Tibial nerve (tissue), 4 donors: ENCODE measurements around the gene ABCA7. TPM values are rescaled to one million over a fixed set of nuclear protein-coding genes. Genes with fewer than 3 reads are reported as not detected.

Experiments used
- DNase-seq, 2 donors: peaks; one replicate each; pipeline ENCODE4 v3.0.0-alpha.2; 2019; ENCODE audit warnings: low spot score in 2 of 2
- H3K27ac ChIP-seq, 4 donors: fragments of 200-600 bp; sonication (generic) in 3 of 4; one replicate each; pipeline ENCODE4 v1.5.1; 2017 to 2019; ENCODE audit warnings: mild to moderate bottlenecking in 1 of 4
- H3K27me3 ChIP-seq, 2 donors: fragments of 200-600 bp; sonication (generic) in 1 of 2; one replicate each; pipeline versions ENCODE4 v1.5.1 to v1.6.0; 2017 to 2019
- H3K36me3 ChIP-seq, 3 donors: fragments of 200-600 bp; sonication (generic); one replicate each; pipeline ENCODE4 v1.5.1; 2018 to 2019
- H3K4me1 ChIP-seq, 4 donors: fragments of 200-600 bp; sonication (generic) in 3 of 4; one replicate each; pipeline ENCODE4 v1.5.1; 2017 to 2019
- H3K4me3 ChIP-seq, 4 donors: fragments of 200-600 bp; sonication (generic) in 3 of 4; one replicate each; pipeline ENCODE4 v1.5.1; 2017 to 2019; ENCODE audit warnings: mild to moderate bottlenecking in 1 of 4, moderate library complexity in 1 of 4
- H3K9me3 ChIP-seq, 4 donors: fragments of 200-600 bp; sonication (generic) in 3 of 4; one replicate each; pipeline ENCODE4 v1.5.1; 2017 to 2019
- CTCF ChIP-seq, 5 experiments: fragments of 200-600 bp in 3 of 5; fragments of 450-650 bp in 2 of 5; sonication (generic) in 3 of 5; IDR thresholded peaks; one replicate each; pipeline ENCODE4 v1.5.1; 2016 to 2019; ENCODE audit warnings: antibody characterized with exemption in 5 of 5, mild to moderate bottlenecking in 3 of 5, moderate library complexity in 2 of 5
- EP300 ChIP-seq, 2 donors: sonication (generic); formaldehyde crosslinking; IDR thresholded peaks; one replicate each; pipeline ENCODE4 v1.6.1; 2017; ENCODE audit warnings: antibody characterized with exemption in 2 of 2, mild to moderate bottlenecking in 1 of 2
- POLR2A ChIP-seq, 2 donors: fragments of 450-650 bp; IDR thresholded peaks; one replicate each; pipeline ENCODE4 v1.6.1; 2017; ENCODE audit warnings: antibody characterized with exemption in 2 of 2, mild to moderate bottlenecking in 2 of 2, moderate library complexity in 2 of 2
- WGBS, 2 donors: methylation state at CpG; one replicate each; pipeline ENCODE4 v1.1.5; 2018; 5-methylcytosine and 5-hydroxymethylcytosine counted together
- total RNA-seq, 4 donors: library from RNA; depleted of rRNA; stranded (reverse); fragments of >200 nt; gene quantifications; one replicate each; pipeline ENCODE4 v1.1.0, GENCODE V29; 2016

The ABCA7 gene
- total RNA-seq, 4 donors from 2014 or later, result 9.6 to 25.8 (median 13.7) TPM

DNA sequence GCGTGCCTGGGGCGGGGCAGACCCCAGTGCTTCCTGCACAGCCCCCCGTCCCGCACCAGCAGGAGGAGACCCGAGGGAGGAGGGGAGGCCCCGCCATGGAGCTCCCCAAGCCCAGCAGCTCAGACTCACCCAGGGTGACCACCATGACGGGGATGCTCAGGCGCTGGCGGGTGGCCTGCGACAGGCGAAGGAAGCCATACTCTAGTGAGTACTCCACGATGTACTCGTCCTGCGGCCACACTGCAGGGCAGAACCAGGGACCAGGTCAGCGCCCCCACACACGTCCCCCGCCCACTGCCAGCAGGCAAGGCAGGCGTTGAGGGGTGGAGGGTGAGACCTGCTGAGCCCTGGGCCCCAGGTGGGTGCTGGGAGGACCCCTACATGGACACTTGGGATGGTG is 27.6 kb upstream of the ABCA7 start:
- no peaks in the 10 kb centered on the region for H3K27me3 ChIP-seq
- WGBS, 2 donors, result 80 to 91% methylated on average over 14 to 17 of the region's 18 CpGs
- H3K36me3 ChIP-seq, result peaks cover 0 to 74% (median 33%) of the 10 kb centered on the region in 3 donors
- H3K27ac ChIP-seq, result no peak overlapping the region
- no peaks in the 10 kb centered on the region for H3K9me3 ChIP-seq
- no peak for TF ChIP-seq CTCF (IDR thresholded peaks at IDR 0.05)
- TF ChIP-seq EP300 (IDR thresholded peaks at IDR 0.05), result no peak
- no peak for TF ChIP-seq POLR2A (IDR thresholded peaks at IDR 0.05)
- H3K4me1 ChIP-seq, result peaks cover 0 to 40% (median 25%) of the 10 kb centered on the region in 4 donors
- no peak overlapping the region for H3K4me3 ChIP-seq
- DNase-seq, result no peak

DNA sequence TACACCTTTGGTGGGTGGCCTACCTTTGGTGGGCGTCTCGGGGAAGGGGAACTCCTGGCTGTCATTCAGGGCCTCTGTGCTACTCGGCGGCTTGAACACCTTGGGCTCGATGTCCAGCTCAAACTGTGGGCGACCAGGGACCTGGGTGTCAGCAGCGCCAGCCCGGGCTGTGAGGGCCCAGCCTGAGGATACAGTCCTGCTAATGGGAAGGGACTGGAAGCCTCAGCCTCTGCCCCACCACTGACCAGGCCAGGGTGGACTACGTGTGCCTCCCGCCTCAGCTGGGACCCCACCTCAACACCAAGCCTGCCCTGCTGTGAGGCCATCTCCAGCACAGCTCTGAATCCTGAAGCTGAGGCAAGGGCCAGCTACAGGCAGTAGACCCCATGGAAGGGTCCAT is 26.7 kb upstream of the ABCA7 start:
- Histone ChIP-seq H3K9me3 (no peaks in the 10 kb centered on the region), H3K4me3 (no peak overlapping the region), H3K4me1 (peaks cover 0 to 49% (median 34%) of the 10 kb centered on the region in 4 donors), H3K27ac (no peak overlapping the region), H3K27me3 (no peaks in the 10 kb centered on the region), H3K36me3 (peaks cover 0 to 65% (median 33%) of the 10 kb centered on the region in 3 donors)
- 60 to 95% methylated on average over 1 to 3 of the region's 10 CpGs for WGBS, 2 donors
- TF ChIP-seq CTCF (IDR thresholded peaks at IDR 0.05) (no peak), POLR2A (IDR thresholded peaks at IDR 0.05) (no peak), EP300 (IDR thresholded peaks at IDR 0.05) (no peak)
- DNase-seq, result no peak

DNA sequence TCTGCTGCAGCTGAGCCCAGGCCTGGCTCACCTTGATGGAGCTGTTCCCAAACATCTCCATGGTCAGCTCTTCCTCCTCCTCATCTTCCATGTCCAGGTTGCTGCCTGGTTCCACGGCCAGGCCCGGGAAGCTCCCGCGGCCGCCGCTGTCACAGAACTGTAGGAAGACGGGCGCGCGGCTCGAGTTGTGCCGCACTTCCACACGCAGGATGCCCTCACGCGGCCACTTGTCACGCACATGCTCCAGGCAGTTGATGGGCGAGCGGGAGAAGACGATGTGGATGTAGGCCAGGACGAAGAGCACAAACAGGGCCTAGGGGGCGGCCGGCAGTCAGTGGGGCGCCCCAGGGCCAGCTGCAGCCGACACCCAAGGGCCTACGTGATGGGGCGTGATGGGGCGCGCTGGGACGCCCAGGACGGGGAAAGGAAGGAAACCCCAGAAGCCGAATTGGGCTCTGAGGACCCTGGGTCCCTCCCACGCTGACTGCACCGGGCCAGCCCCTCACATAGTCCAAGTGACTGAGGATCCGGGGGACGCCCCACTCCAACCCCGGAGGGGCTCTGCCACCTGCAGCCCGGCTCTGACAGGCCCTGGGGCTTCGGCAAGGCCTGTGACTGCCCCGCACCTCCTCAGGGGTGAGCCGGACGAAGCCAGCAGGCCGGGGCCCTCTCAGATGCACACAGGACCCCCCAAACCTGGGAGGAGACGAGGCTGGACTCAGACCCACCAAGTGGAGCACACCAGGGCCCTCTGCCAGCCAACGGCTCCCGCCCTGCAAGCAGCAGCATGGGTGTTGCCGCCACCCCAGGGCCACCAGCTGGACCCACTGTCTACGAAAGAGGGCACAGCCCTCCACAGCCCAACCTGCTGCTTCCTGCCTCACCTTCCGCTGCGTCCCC is 25.5 kb upstream of the ABCA7 start:
- no peaks in the 10 kb centered on the region for H3K27me3 ChIP-seq
- no peak overlapping the region for H3K27ac ChIP-seq
- H3K9me3 ChIP-seq, result no peaks in the 10 kb centered on the region
- no peak for DNase-seq
- 89 to 93% methylated on average over 35 to 47 of the region's 49 CpGs for WGBS, 2 donors
- H3K4me1 ChIP-seq, result peaks cover 0 to 61% (median 46%) of the 10 kb centered on the region in 4 donors
- H3K36me3 ChIP-seq, result peaks cover 0 to 54% (median 30%) of the 10 kb centered on the region in 3 donors
- no peak overlapping the region for H3K4me3 ChIP-seq
- no peak for TF ChIP-seq CTCF (IDR thresholded peaks at IDR 0.05)
- no peak for TF ChIP-seq EP300 (IDR thresholded peaks at IDR 0.05)
- no peak for TF ChIP-seq POLR2A (IDR thresholded peaks at IDR 0.05)

GRCh38 chr19:1015061-1015781 is 24.7 kb upstream of the ABCA7 start:
- H3K4me1 ChIP-seq, result peaks cover 0 to 69% (median 53%) of the 10 kb centered on the region in 4 donors
- peak overlapping the region in 2 of 4 donors; percentile 13 to 79 for H3K27ac ChIP-seq

More at GRCh38 chr19:1015061-1015781, 24.7 kb upstream of the ABCA7 start:
- no peak for DNase-seq
- 82 to 90% methylated on average over 4 to 29 of the region's 29 CpGs for WGBS, 2 donors
- no peak overlapping the region for H3K4me3 ChIP-seq
- no peak for TF ChIP-seq CTCF (IDR thresholded peaks at IDR 0.05)
- TF ChIP-seq EP300 (IDR thresholded peaks at IDR 0.05), result no peak
- no peak for TF ChIP-seq POLR2A (IDR thresholded peaks at IDR 0.05)
- H3K9me3 ChIP-seq, result no peaks in the 10 kb centered on the region
- no peaks in the 10 kb centered on the region for H3K27me3 ChIP-seq
- peaks cover 0 to 45% (median 26%) of the 10 kb centered on the region in 3 donors for H3K36me3 ChIP-seq
